Naive B cell (primary cell): ENCODE results near the gene NR2F6. TPM values are rescaled to one million over a fixed set of nuclear protein-coding genes. Genes with fewer than 3 reads are reported as not detected.
"Not testable (repeated sequence)": the region's sequence is repeated elsewhere in the genome, so short reads cannot be mapped to it uniquely, and the experiment has no call there.

Experiments
- ATAC-seq, 2 donors: fragments of 150-1000 bp; cut with Tn5 transposase; 2 replicates each; pipeline ENCODE4 v1.10.0; 2021; ENCODE audit warnings: low read depth in 2 of 2, mild to moderate bottlenecking in 2 of 2, moderate library complexity in 2 of 2
- DNase-seq: peaks from one replicate; pipeline ENCODE4 v3.0.0; 2022
- H3K27ac Mint-ChIP-seq, 6 donors: one replicate each; pipeline ENCODE4 v1.8.0; 2020 to 2022; ENCODE audit warnings: mild to moderate bottlenecking in 6 of 6, mixed read lengths in 6 of 6, moderate library complexity in 5 of 6, inconsistent platforms in 2 of 6
- H3K27me3 Mint-ChIP-seq, 3 donors: one replicate each; pipeline ENCODE4 v1.8.0; 2021 to 2022; ENCODE audit warnings: mixed read lengths in 3 of 3, mild to moderate bottlenecking in 1 of 3
- H3K36me3 Mint-ChIP-seq, 2 donors: one replicate each; pipeline ENCODE4 v1.8.0; 2020 to 2022; ENCODE audit warnings: mixed read lengths in 2 of 2, inconsistent platforms in 1 of 2, mild to moderate bottlenecking in 1 of 2
- H3K4me1 Mint-ChIP-seq, 3 donors: one replicate each; pipeline ENCODE4 v1.8.0; 2020 to 2022; ENCODE audit warnings: mixed read lengths in 3 of 3, inconsistent platforms in 1 of 3, mild to moderate bottlenecking in 1 of 3, moderate library complexity in 1 of 3
- H3K4me3 Mint-ChIP-seq, 8 donors: one replicate each; pipeline ENCODE4 v1.8.0; 2020 to 2022; ENCODE audit warnings: mild to moderate bottlenecking in 8 of 8, mixed read lengths in 8 of 8, moderate library complexity in 8 of 8, inconsistent platforms in 2 of 8
- H3K9me3 Mint-ChIP-seq, 7 donors: one replicate each; pipeline ENCODE4 v1.8.0; 2020 to 2022; ENCODE audit warnings: mixed read lengths in 7 of 7, mild to moderate bottlenecking in 5 of 7, inconsistent platforms in 2 of 7, moderate library complexity in 1 of 7
- polyA plus RNA-seq, 6 donors: library from polyadenylated mRNA; unstranded; fragments of 300-500 nt; fragmentation: Illumina TruSeq; gene quantifications; one replicate each; pipeline ENCODE4 v1.2.3, GENCODE V29; 2021; ENCODE audit warnings: low read depth in 6 of 6

NR2F6 gene
- polyA plus RNA-seq, 6 donors from 2014 or later = 0.33 to 1.6 (median 1.0) TPM; not detected in 1

GRCh38 chr19:17209126-17210036, 36.3 kb downstream of the NR2F6 start:
- Mint-ChIP-seq H3K4me1 (peaks cover 11 to 13% (median 11%) of the 10 kb centered on the region in 3 donors), H3K36me3 (peaks cover 9 to 16% of the 10 kb centered on the region in 2 donors), H3K27me3 (no peaks in the 10 kb centered on the region), H3K27ac (peak overlapping the region in 1 of 6 donors; percentile 79), H3K4me3 (no peak overlapping the region), H3K9me3 (no peaks in the 10 kb centered on the region)
- ATAC-seq (peak; percentile 26 to 46), DNase-seq (no peak)

- H3K36me3 Mint-ChIP-seq = peaks cover 9 to 24% of the 10 kb centered on the region in 2 donors
- no peak for DNase-seq
- H3K27ac Mint-ChIP-seq = no peak overlapping the region
- ATAC-seq = no peak
- H3K27me3 Mint-ChIP-seq = no peaks in the 10 kb centered on the region
- H3K9me3 Mint-ChIP-seq = no peaks in the 10 kb centered on the region
- no peak overlapping the region for H3K4me3 Mint-ChIP-seq
- H3K4me1 Mint-ChIP-seq = peaks cover 6 to 11% (median 11%) of the 10 kb centered on the region in 3 donors
These were observed 38.8 kb downstream of the NR2F6 start for GRCh38 chr19:17206736-17207581.

GRCh38 chr19:17205237-17206140, 40.2 kb downstream of the NR2F6 start:
- peak; percentile 76 to 79 for ATAC-seq
- H3K36me3 Mint-ChIP-seq = peaks cover 9 to 31% of the 10 kb centered on the region in 2 donors
- peak overlapping the region in 3 of 6 donors; percentile 34 to 74 (median 69) for H3K27ac Mint-ChIP-seq
- peak; percentile 46 for DNase-seq
- H3K4me1 Mint-ChIP-seq = peaks cover 5 to 11% (median 11%) of the 10 kb centered on the region in 3 donors
- H3K27me3 Mint-ChIP-seq = no peaks in the 10 kb centered on the region
- no peak overlapping the region for H3K4me3 Mint-ChIP-seq
- H3K9me3 Mint-ChIP-seq = no peaks in the 10 kb centered on the region

GRCh38 chr19:17202713-17203112, 43.0 kb downstream of the NR2F6 start:
- H3K9me3 Mint-ChIP-seq = no peaks in the 10 kb centered on the region
- H3K4me1 Mint-ChIP-seq = peaks cover 0 to 3% (median 0%) of the 10 kb centered on the region in 3 donors
- no peak overlapping the region for H3K4me3 Mint-ChIP-seq
- H3K27me3 Mint-ChIP-seq = no peaks in the 10 kb centered on the region
- peaks cover 10 to 22% of the 10 kb centered on the region in 2 donors for H3K36me3 Mint-ChIP-seq
- ATAC-seq = no peak
- H3K27ac Mint-ChIP-seq = peak overlapping the region in 2 of 6 donors; percentile 71 to 79
- DNase-seq = no peak

GRCh38 chr19:17202249-17202648, 43.5 kb downstream of the NR2F6 start:
- DNase-seq (no peak), ATAC-seq (peak in 1 of 2 donors; percentile 29)
- Mint-ChIP-seq H3K4me3 (no peak overlapping the region), H3K27ac (peak overlapping the region in 4 of 6 donors; percentile 14 to 79 (median 72)), H3K9me3 (no peaks in the 10 kb centered on the region), H3K36me3 (peaks cover 9 to 22% of the 10 kb centered on the region in 2 donors), H3K4me1 (peaks cover 1 to 7% (median 3%) of the 10 kb centered on the region in 3 donors), H3K27me3 (no peaks in the 10 kb centered on the region)

GRCh38 chr19:17200408-17201079, 45.2 kb downstream of the NR2F6 start:
- no peaks in the 10 kb centered on the region for H3K27me3 Mint-ChIP-seq

GRCh38 chr19:17197666-17198065, 48.1 kb downstream of the NR2F6 start:
- no peak overlapping the region for H3K4me3 Mint-ChIP-seq
- peaks cover 16 to 29% of the 10 kb centered on the region in 2 donors for H3K36me3 Mint-ChIP-seq
- no peaks in the 10 kb centered on the region for H3K9me3 Mint-ChIP-seq
- H3K4me1 Mint-ChIP-seq = peaks cover 10 to 22% (median 13%) of the 10 kb centered on the region in 3 donors
- H3K27me3 Mint-ChIP-seq = no peaks in the 10 kb centered on the region
- peak overlapping the region in 3 of 6 donors; percentile 39 to 73 (median 70) for H3K27ac Mint-ChIP-seq
- no peak for ATAC-seq
- no peak for DNase-seq

More at GRCh38 chr19:17200408-17201079, 45.2 kb downstream of the NR2F6 start:
- peaks cover 10 to 22% (median 13%) of the 10 kb centered on the region in 3 donors for H3K4me1 Mint-ChIP-seq
- H3K9me3 Mint-ChIP-seq = no peaks in the 10 kb centered on the region
- ATAC-seq (no peak), DNase-seq (no peak)
- H3K27ac Mint-ChIP-seq = peak overlapping the region in 2 of 6 donors; percentile 19 to 65
- peaks cover 16 to 30% of the 10 kb centered on the region in 2 donors for H3K36me3 Mint-ChIP-seq
- H3K4me3 Mint-ChIP-seq = no peak overlapping the region

- no peak for ATAC-seq
- DNase-seq = no peak
- Mint-ChIP-seq H3K27me3 (no peaks in the 10 kb centered on the region), H3K9me3 (no peaks in the 10 kb centered on the region), H3K4me1 (peaks cover 10 to 22% (median 13%) of the 10 kb centered on the region in 3 donors), H3K4me3 (no peak overlapping the region), H3K36me3 (peaks cover 16 to 18% of the 10 kb centered on the region in 2 donors), H3K27ac (peak overlapping the region in 4 of 6 donors; percentile 0 to 95 (median 35))
These were observed 49.1 kb downstream of the NR2F6 start for GRCh38 chr19:17196610-17197009.

GRCh38 chr19:17195106-17195505, 50.6 kb downstream of the NR2F6 start:
- DNase-seq = no peak
- peaks cover 10 to 22% (median 16%) of the 10 kb centered on the region in 3 donors for H3K4me1 Mint-ChIP-seq
- peak overlapping the region in 1 of 6 donors; percentile 76 for H3K27ac Mint-ChIP-seq
- no peaks in the 10 kb centered on the region for H3K9me3 Mint-ChIP-seq
- peaks cover 16 to 20% of the 10 kb centered on the region in 2 donors for H3K36me3 Mint-ChIP-seq
- no peaks in the 10 kb centered on the region for H3K27me3 Mint-ChIP-seq
- ATAC-seq = no peak
- H3K4me3 Mint-ChIP-seq = no peak overlapping the region

GRCh38 chr19:17194608-17195007, 51.1 kb downstream of the NR2F6 start:
- H3K27me3 Mint-ChIP-seq = no peaks in the 10 kb centered on the region

GRCh38 chr19:17192751-17193150, 53.0 kb downstream of the NR2F6 start:
- H3K27ac Mint-ChIP-seq = no peak overlapping the region
- H3K4me3 Mint-ChIP-seq = no peak overlapping the region
- DNase-seq = no peak
- H3K9me3 Mint-ChIP-seq = no peaks in the 10 kb centered on the region
- H3K36me3 Mint-ChIP-seq = peaks cover 9 to 20% of the 10 kb centered on the region in 2 donors
- no peaks in the 10 kb centered on the region for H3K27me3 Mint-ChIP-seq
- no peak for ATAC-seq
- H3K4me1 Mint-ChIP-seq = peaks cover 10 to 19% (median 16%) of the 10 kb centered on the region in 3 donors

More at GRCh38 chr19:17194608-17195007, 51.1 kb downstream of the NR2F6 start:
- Mint-ChIP-seq H3K9me3 (no peaks in the 10 kb centered on the region), H3K4me3 (no peak overlapping the region), H3K27ac (no peak overlapping the region), H3K36me3 (peaks cover 16 to 20% of the 10 kb centered on the region in 2 donors), H3K4me1 (peaks cover 10 to 22% (median 16%) of the 10 kb centered on the region in 3 donors)
- DNase-seq (no peak), ATAC-seq (no peak)

GRCh38 chr19:17191736-17192135, 54.0 kb downstream of the NR2F6 start:
- not testable (repeated sequence) for ATAC-seq, DNase-seq, H3K4me3 Mint-ChIP-seq, H3K9me3 Mint-ChIP-seq, H3K27me3 Mint-ChIP-seq
- Mint-ChIP-seq H3K4me1 (peaks cover 5 to 15% (median 9%) of the 10 kb centered on the region in 3 donors), H3K36me3 (peaks cover 8 to 12% of the 10 kb centered on the region in 2 donors), H3K27ac (peak overlapping the region in 2 of 6 donors; percentile 20 to 47)
